Measurements from ENCODE around the gene MICAL3.
"Not testable (repeated sequence)": the region's sequence is repeated elsewhere in the genome, so short reads cannot be mapped to it uniquely, and the experiment has no call there.

Gene MICAL3

DNA sequence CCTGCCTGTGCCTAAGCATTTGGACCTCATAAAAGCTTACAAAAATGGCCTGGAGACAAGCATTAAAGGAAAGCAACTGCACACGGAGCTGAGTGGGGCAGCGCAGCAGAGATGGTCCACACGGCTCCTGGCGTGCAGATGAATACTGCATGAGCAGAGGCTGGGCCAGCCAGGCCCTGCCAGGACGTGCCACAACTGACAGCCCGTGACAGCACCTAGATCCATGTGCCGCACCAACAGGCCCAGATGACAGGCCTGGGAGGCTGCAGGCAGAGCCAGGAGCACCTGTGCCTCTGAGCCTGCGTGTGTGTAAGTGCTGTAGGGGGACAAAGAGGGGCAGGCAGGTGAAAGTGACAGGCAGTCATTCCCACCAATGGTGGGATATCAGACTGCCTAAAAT is 33.4 kb downstream of the MICAL3 start:
- H3K4me3 ChIP-seq (ENCODE audit: low read length), result no peak overlapping the region
- TF ChIP-seq, protein P1, sequence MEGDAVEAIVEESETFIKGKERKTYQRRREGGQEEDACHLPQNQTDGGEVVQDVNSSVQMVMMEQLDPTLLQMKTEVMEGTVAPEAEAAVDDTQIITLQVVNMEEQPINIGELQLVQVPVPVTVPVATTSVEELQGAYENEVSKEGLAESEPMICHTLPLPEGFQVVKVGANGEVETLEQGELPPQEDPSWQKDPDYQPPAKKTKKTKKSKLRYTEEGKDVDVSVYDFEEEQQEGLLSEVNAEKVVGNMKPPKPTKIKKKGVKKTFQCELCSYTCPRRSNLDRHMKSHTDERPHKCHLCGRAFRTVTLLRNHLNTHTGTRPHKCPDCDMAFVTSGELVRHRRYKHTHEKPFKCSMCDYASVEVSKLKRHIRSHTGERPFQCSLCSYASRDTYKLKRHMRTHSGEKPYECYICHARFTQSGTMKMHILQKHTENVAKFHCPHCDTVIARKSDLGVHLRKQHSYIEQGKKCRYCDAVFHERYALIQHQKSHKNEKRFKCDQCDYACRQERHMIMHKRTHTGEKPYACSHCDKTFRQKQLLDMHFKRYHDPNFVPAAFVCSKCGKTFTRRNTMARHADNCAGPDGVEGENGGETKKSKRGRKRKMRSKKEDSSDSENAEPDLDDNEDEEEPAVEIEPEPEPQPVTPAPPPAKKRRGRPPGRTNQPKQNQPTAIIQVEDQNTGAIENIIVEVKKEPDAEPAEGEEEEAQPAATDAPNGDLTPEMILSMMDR (conservative IDR thresholded peaks at IDR 0.05; ENCODE audit: low read length), result no peak
- no peak for DNase-seq (ENCODE audit: low read depth)

DNA sequence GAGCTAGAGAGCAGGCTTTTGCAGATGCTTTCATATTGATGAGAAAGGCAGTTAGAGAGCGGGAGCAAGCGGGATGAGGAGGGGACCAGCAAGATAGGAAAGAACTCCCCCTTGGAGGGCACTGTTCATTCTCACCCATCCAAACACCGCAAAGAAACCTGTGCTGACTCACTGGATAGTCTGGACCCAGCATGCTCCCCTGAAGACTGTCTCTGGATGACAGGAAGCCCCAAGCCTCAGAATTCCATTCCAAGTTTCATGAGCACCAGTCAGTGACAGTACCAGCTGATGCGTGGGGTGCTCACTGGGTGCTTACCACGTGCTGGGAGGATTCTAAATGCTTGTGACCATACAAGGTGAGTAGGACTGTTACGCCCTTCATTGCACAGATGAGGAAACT is 34.2 kb downstream of the MICAL3 start:
- TF ChIP-seq, protein P1 (conservative IDR thresholded peaks at IDR 0.05; ENCODE audit: low read length), result no peak
- no peak for DNase-seq (ENCODE audit: low read depth)
- no peak overlapping the region for H3K4me3 ChIP-seq (ENCODE audit: low read length)

DNA sequence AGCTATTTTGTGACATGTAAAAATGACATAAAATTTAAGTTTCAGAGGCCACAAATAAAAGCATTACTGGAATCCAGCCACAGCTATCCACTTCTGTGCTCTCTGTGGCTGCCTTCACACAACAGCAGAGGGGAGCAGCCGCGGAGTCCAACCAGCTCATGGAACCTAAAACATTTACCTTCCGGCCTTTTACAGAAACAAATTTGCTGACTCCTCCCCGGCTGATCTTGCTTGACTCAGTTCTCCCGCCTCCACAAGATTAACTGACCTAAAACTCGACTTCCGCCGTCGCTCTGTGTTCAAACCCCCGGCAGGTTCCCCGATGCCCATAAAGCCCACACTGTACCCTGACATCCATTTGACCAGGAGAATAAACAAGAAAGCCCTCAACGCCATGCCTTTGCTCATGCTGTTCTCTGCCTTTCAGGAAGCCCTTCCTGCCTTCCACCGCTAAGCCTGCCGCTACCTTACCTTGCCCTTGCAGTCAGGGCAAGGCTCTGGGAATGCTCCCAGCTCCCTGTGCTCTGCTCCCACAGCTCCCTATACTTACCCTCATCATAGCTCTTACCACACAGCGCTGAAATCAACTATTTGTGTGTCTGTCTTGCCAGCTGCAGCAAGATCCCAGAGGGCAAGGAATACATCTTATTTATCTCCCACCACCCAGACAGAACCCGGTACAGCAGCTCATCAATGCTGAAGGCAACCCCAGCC is 35.4 kb downstream of the MICAL3 start:
- DNase-seq (ENCODE audit: low read depth), result no peak
- TF ChIP-seq, protein P1 (conservative IDR thresholded peaks at IDR 0.05; ENCODE audit: low read length), result no peak
- H3K4me3 ChIP-seq (ENCODE audit: low read length), result no peak overlapping the region

DNA sequence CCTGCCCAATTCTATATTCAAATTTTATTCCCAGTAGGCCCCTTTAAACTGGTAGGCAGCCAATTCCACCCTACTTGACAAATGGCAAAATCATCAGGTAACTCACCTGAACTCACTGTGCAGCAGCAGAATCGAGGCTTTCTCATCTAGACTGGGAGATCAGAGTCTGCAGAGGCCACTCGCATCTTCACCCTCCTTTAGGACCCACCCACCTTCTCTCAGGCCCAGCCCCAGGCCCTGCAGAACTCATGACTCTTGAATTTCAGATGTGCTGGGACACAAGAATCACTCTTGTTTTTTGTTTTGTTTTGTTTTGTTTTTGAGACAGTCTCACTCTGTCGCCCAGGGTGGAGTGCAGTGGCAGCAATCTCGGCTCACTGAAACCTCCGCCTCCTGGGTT is 38.8 kb downstream of the MICAL3 start:
- no peak overlapping the region for H3K4me3 ChIP-seq (ENCODE audit: low read length)
- TF ChIP-seq, protein P1 (conservative IDR thresholded peaks at IDR 0.05; ENCODE audit: low read length), result no peak

DNA sequence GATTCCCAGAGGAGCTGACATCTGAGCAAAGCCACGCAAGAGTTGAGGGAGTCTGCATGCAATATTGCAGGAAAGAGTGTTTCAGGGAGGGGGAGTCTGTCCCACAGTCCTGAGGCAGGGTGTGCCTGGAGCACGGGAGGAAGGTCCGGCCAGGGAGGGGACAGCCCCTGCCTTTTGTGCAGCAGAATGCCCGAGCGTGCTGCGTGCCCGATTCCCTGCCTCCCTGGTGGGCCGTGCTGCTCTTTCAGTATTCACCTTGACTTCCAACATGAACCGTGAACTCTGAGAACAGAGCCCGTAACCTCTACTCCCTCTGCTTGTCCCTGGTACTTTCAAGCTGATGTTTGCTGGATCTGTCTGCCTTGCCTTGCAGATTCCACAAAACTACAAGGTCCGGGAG is 39.3 kb downstream of the MICAL3 start:
- DNase-seq (ENCODE audit: low read depth), result not testable (repeated sequence)

More for the DNA sequence above, 38.8 kb downstream of the MICAL3 start:
- DNase-seq (ENCODE audit: low read depth), result no peak

DNA sequence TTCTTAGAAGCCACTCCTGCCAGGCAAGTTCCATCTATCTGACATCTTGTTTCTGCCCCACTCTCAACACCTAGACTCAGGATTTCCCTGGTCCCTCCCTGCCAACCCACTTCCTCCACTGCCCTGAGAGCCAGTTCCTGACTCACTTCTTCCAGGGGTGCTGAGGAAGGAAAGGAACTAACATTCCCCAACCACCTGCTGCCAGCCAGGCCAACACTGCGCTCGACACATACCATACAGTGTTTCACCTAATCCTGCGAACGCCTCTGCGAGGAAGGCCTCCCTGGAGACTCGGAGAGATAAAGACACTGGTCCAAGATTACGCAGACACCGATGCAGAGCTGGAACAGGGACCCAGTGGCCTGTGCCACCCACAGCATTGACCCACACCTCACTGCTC is 40.2 kb downstream of the MICAL3 start:
- TF ChIP-seq, protein P1 (conservative IDR thresholded peaks at IDR 0.05; ENCODE audit: low read length), result no peak
- no peak overlapping the region for H3K4me3 ChIP-seq (ENCODE audit: low read length)
- DNase-seq (ENCODE audit: low read depth), result no peak

More for the DNA sequence above, 39.3 kb downstream of the MICAL3 start:
- H3K4me3 ChIP-seq (ENCODE audit: low read length), result not testable (repeated sequence)

DNA sequence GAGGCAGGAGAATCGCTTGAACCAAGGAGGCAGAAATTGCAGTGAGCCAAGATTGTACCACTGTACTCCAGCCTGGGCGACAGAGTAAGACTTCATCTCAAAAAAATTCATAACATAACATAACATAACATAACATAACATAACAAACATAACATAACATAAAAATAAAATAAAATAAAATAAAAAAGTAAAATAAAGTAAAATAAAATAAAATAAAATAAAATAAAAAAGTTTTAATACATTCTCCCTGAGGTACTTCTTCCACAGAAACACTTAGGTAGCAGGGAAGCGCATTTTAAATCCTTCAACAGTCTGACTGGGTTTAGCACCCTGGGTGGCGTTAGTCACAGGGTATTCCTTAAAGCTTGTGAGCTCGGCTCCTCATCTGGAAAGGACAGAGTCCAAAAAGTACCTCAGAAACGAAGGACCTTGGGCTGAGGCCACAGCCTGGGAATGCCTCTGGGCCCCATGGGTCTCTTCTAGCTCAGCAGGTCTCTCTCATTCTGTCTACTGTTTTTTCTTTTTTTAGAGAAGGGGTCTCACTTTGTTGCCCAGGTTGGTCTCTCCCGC is 41.7 kb downstream of the MICAL3 start:
- no peak for DNase-seq (ENCODE audit: low read depth)
- TF ChIP-seq, protein P1 (conservative IDR thresholded peaks at IDR 0.05; ENCODE audit: low read length), result no peak
- no peak overlapping the region for H3K4me3 ChIP-seq (ENCODE audit: low read length)
